Parathyroid adenoma (tissue), 2 donors: ENCODE measurements around the gene NUFIP1.

Source experiments
- H2AFZ ChIP-seq: fragments of 300-600 bp; sonication (generic); one replicate; pipeline ENCODE4 v1.7.0; 2017; ENCODE audit warnings: antibody characterized with exemption, mild to moderate bottlenecking
- H3K27ac ChIP-seq: fragments of 300-600 bp; sonication (generic); one replicate; pipeline ENCODE4 v1.7.0; 2017
- H3K27me3 ChIP-seq: fragments of 300-600 bp; sonication (generic); one replicate; pipeline ENCODE4 v1.7.0; 2017; ENCODE audit warnings: low read length; ENCODE audit not compliant: control insufficient read depth, insufficient read depth
- H3K36me3 ChIP-seq: fragments of 300-600 bp; sonication (generic); one replicate; pipeline ENCODE4 v1.7.0; 2017; ENCODE audit warnings: low read length; ENCODE audit not compliant: control insufficient read depth, insufficient read depth
- H3K4me1 ChIP-seq: fragments of 300-600 bp; sonication (generic); one replicate; pipeline ENCODE4 v1.7.0; 2017; ENCODE audit warnings: control low read depth
- H3K4me2 ChIP-seq: fragments of 300-600 bp; sonication (generic); one replicate; pipeline ENCODE4 v1.7.0; 2017; ENCODE audit warnings: low read length
- H3K4me3 ChIP-seq: fragments of 300-600 bp; sonication (generic); one replicate; pipeline ENCODE4 v1.7.0; 2017; ENCODE audit warnings: low read depth, low read length
- H3K79me2 ChIP-seq: fragments of 300-600 bp; sonication (generic); one replicate; pipeline ENCODE4 v1.7.0; 2017; ENCODE audit warnings: control low read depth
- H3K9ac ChIP-seq: fragments of 300-600 bp; sonication (generic); one replicate; pipeline ENCODE4 v1.7.0; 2017; ENCODE audit warnings: mild to moderate bottlenecking
- H3K9me3 ChIP-seq: fragments of 300-600 bp; sonication (generic); one replicate; pipeline ENCODE4 v1.7.0; 2017; ENCODE audit warnings: low read length; ENCODE audit not compliant: control insufficient read depth
- CTCF ChIP-seq: fragments of 300-600 bp; sonication (generic); IDR thresholded peaks from one replicate; pipeline ENCODE4 v1.7.0; 2017; ENCODE audit warnings: antibody characterized with exemption, mild to moderate bottlenecking
- donor health status: primary hyperparathyroidism.

Gene NUFIP1

DNA sequence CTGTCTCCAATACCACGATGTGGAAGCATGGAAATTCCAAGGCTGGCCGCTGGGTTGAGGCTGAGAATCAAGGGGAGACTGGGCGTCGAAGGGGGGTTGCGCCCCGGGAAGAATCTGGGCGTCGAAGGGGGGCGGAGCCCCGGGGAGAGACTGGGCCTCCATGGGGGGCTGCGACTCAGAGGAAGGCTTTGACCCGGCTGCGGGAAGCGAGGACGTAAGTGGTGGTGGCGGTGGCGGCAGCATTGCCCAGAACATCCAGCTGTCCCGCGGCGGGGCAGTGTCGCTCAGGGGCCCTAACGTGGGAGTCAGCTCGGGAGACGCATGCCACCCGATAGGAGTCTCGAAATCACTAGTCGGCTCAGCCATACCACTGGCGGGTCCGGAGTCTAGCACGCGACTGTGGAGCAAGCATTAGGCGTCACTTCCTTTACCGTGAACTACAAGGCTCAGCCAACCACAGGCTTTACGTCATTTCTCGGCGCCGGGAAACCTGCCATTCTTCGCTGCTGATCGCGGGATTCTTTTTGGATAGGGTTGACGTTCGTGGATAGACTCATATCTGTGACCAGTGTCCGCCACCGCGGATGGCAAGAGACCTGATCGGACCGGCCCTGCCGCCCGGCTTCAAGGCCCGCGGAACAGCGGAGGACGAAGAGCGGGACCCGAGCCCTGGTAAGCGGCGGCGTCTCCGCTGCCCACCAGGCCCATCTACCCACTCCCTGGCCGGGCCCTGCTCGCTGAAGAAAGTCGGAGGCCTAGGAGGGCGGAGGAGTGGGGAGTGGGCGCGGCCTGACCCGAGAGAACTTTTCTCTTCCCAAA, at the start of gene NUFIP1, which contains the start of gene GPALPP1:
Gene NUFIP1 (minus strand): TSS at position 401 of the 819 bp plus-strand sequence. CDS start 35 bp downstream, at position 366.
Gene GPALPP1 (plus strand): TSS at position 468 of the 819 bp plus-strand sequence. CDS start 117 bp downstream, at position 585.
- H3K4me2 ChIP-seq = peak within 1 kb of the TSS; percentile 98
- H3K9ac ChIP-seq = peak within 1 kb of the TSS; percentile 80
- peak within 1 kb of the TSS; percentile 96 for H2AFZ ChIP-seq
- no peaks in the 10 kb centered on the region for H3K4me1 ChIP-seq
- H3K36me3 ChIP-seq = no peaks in the 10 kb centered on the region
- H3K79me2 ChIP-seq = peaks cover 22% of the 10 kb centered on the region
- H3K9me3 ChIP-seq = no peaks in the 10 kb centered on the region
- no peak for TF ChIP-seq CTCF
- no peaks in the 10 kb centered on the region for H3K27me3 ChIP-seq
- H3K4me3 ChIP-seq = peak within 1 kb of the TSS; percentile 96
- H3K27ac ChIP-seq = peak within 1 kb of the TSS; percentile 74

- no peaks in the 10 kb centered on the region for H3K36me3 ChIP-seq
Measured at GRCh38 chr13:45036206-45036605, 46.9 kb upstream of the NUFIP1 start.

GRCh38 chr13:45034342-45034741, 45.1 kb upstream of the NUFIP1 start:
- H3K36me3 ChIP-seq = no peaks in the 10 kb centered on the region

More at GRCh38 chr13:45036206-45036605, 46.9 kb upstream of the NUFIP1 start:
- Histone ChIP-seq H3K4me3 (no peak overlapping the region), H3K27me3 (no peaks in the 10 kb centered on the region), H3K9me3 (no peaks in the 10 kb centered on the region), H3K79me2 (no peaks in the 10 kb centered on the region), H3K4me2 (no peak overlapping the region), H3K4me1 (no peaks in the 10 kb centered on the region), H3K9ac (no peak overlapping the region), H3K27ac (no peak overlapping the region), H2AFZ (no peak overlapping the region)
- no peak for TF ChIP-seq CTCF

GRCh38 chr13:45024847-45025246, 35.6 kb upstream of the NUFIP1 start:
- no peak overlapping the region for H2AFZ ChIP-seq
- H3K4me2 ChIP-seq = no peak overlapping the region
- no peak overlapping the region for H3K9ac ChIP-seq
- H3K36me3 ChIP-seq = no peaks in the 10 kb centered on the region
- H3K27me3 ChIP-seq = no peaks in the 10 kb centered on the region
- no peaks in the 10 kb centered on the region for H3K79me2 ChIP-seq
- H3K9me3 ChIP-seq = no peaks in the 10 kb centered on the region
- TF ChIP-seq CTCF = no peak
- no peak overlapping the region for H3K27ac ChIP-seq
- no peak overlapping the region for H3K4me3 ChIP-seq
- H3K4me1 ChIP-seq = no peaks in the 10 kb centered on the region

More at GRCh38 chr13:45034342-45034741, 45.1 kb upstream of the NUFIP1 start:
- H3K4me1 ChIP-seq = no peaks in the 10 kb centered on the region
- H3K79me2 ChIP-seq = no peaks in the 10 kb centered on the region
- H3K9me3 ChIP-seq = no peaks in the 10 kb centered on the region
- no peak overlapping the region for H2AFZ ChIP-seq
- H3K9ac ChIP-seq = no peak overlapping the region
- H3K4me3 ChIP-seq = no peak overlapping the region
- H3K4me2 ChIP-seq = no peak overlapping the region
- no peak for TF ChIP-seq CTCF
- H3K27ac ChIP-seq = no peak overlapping the region
- no peaks in the 10 kb centered on the region for H3K27me3 ChIP-seq
